Measurements from ENCODE around the gene IFRD2. TPM values are rescaled to one million over a fixed set of nuclear protein-coding genes. Genes with fewer than 3 reads are reported as not detected.

Gene IFRD2
- total and polyA plus RNA-seq, 2 of the 13 experiments (the other 11 are each of a cell fraction or from before 2014, with no cell fraction given) = 32.8 to 96.1 TPM

- no peak for TF ChIP-seq U2AF2 (IDR thresholded peaks at IDR 0.05; ENCODE audit: low read depth, low read length)
- no peak for TF ChIP-seq ZNF230 (CRISPR knock-in tag; IDR thresholded peaks at IDR 0.05)
- TF ChIP-seq ZNF10 (CRISPR knock-in tag; IDR thresholded peaks at IDR 0.05; ENCODE audit: borderline replicate concordance, low read depth) = no peak
- TF ChIP-seq ZNF841 (CRISPR knock-in tag; IDR thresholded peaks at IDR 0.05; ENCODE audit: borderline replicate concordance) = no peak
- TF ChIP-seq ZNF770 (CRISPR knock-in tag; IDR thresholded peaks at IDR 0.05) = peak; percentile 37; the same call in 1 of the 2 replicates
- no peak for TF ChIP-seq ZFP36 (IDR thresholded peaks at IDR 0.05; ENCODE audit: borderline replicate concordance, low read depth, low read length, partially characterized antibody)
- peak; percentile 14 for TF ChIP-seq HNRNPLL (IDR thresholded peaks at IDR 0.05; ENCODE audit: low read depth, low read length, poor library complexity, severe bottlenecking)
- no peak; the same call in 1 of the 2 replicates for TF ChIP-seq ZBTB2 (CRISPR knock-in tag; IDR thresholded peaks at IDR 0.05; ENCODE audit: low read depth)
- TF ChIP-seq, protein P1, sequence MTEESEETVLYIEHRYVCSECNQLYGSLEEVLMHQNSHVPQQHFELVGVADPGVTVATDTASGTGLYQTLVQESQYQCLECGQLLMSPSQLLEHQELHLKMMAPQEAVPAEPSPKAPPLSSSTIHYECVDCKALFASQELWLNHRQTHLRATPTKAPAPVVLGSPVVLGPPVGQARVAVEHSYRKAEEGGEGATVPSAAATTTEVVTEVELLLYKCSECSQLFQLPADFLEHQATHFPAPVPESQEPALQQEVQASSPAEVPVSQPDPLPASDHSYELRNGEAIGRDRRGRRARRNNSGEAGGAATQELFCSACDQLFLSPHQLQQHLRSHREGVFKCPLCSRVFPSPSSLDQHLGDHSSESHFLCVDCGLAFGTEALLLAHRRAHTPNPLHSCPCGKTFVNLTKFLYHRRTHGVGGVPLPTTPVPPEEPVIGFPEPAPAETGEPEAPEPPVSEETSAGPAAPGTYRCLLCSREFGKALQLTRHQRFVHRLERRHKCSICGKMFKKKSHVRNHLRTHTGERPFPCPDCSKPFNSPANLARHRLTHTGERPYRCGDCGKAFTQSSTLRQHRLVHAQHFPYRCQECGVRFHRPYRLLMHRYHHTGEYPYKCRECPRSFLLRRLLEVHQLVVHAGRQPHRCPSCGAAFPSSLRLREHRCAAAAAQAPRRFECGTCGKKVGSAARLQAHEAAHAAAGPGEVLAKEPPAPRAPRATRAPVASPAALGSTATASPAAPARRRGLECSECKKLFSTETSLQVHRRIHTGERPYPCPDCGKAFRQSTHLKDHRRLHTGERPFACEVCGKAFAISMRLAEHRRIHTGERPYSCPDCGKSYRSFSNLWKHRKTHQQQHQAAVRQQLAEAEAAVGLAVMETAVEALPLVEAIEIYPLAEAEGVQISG (CRISPR knock-in tag; IDR thresholded peaks at IDR 0.05) = peak; percentile 53; the same call in 1 of the 2 replicates
- no peak for TF ChIP-seq ZNF512B (CRISPR knock-in tag; IDR thresholded peaks at IDR 0.05; ENCODE audit: borderline replicate concordance)
- no peak for TF ChIP-seq ZNF383 (CRISPR knock-in tag; IDR thresholded peaks at IDR 0.05; ENCODE audit: borderline replicate concordance)
- 0 out of 2 replicates have a peak, but pooled peaks have one; percentile 10 for TF ChIP-seq SIX1 (CRISPR knock-in tag; IDR thresholded peaks at IDR 0.05; ENCODE audit: borderline replicate concordance)
- no peak for TF ChIP-seq ZMAT3 (CRISPR knock-in tag; conservative IDR thresholded peaks at IDR 0.05)
- TF ChIP-seq ZNF614 (CRISPR knock-in tag; IDR thresholded peaks at IDR 0.05; ENCODE audit: borderline replicate concordance) = 0 out of 2 replicates have a peak, but pooled peaks have one; percentile 53
- no peak for TF ChIP-seq ZBTB37 (CRISPR knock-in tag; IDR thresholded peaks at IDR 0.05)
Measured at GRCh38 chr3:50321336-50322114, 29.3 kb upstream of the IFRD2 start (continued).

Data from HepG2 (cell line).